Thyroid gland (tissue), 4 donors: ENCODE data around the gene PDE4DIP.
"Not testable (repeated sequence)": the region's sequence is repeated elsewhere in the genome, so short reads cannot be mapped to it uniquely, and the experiment has no call there.

Source experiments
- POLR2A ChIP-seq, 2 donors: fragments of 450-650 bp; IDR thresholded peaks; one replicate each; pipeline ENCODE4 v1.6.1; 2017; ENCODE audit warnings: antibody characterized with exemption in 2 of 2, mild to moderate bottlenecking in 2 of 2, moderate library complexity in 1 of 2
- TF ChIP-seq, protein P1 (sequence below), 6 experiments: fragments of 200-600 bp in 3 of 6; fragments of 450-650 bp in 3 of 6; sonication (generic) in 3 of 6; IDR thresholded peaks; one replicate each; pipeline ENCODE4 v1.5.1; 2016 to 2019; ENCODE audit warnings: antibody characterized with exemption in 6 of 6, mild to moderate bottlenecking in 2 of 6, inconsistent platforms in 1 of 6, moderate library complexity in 1 of 6

DNA sequence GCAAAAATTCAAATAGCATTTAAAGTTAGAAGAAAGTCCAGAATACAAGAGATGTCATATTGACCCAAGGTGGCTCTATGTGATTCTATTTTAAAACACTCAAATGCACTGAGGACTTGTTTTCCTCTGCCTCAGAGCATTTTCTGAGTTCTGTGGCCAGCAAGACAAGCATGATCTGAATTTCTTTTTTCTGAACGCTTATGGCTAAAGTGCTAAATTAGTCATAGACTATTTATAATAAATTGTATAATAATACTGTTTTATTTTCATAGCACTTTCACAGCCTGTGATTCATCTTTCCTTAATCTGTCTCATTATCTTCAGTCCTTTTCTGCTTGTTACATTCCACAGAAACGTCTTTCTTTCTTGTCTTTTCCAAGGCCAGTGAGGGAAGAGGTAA is 7.5 kb downstream of the PDE4DIP start:
- TF ChIP-seq, protein P1, sequence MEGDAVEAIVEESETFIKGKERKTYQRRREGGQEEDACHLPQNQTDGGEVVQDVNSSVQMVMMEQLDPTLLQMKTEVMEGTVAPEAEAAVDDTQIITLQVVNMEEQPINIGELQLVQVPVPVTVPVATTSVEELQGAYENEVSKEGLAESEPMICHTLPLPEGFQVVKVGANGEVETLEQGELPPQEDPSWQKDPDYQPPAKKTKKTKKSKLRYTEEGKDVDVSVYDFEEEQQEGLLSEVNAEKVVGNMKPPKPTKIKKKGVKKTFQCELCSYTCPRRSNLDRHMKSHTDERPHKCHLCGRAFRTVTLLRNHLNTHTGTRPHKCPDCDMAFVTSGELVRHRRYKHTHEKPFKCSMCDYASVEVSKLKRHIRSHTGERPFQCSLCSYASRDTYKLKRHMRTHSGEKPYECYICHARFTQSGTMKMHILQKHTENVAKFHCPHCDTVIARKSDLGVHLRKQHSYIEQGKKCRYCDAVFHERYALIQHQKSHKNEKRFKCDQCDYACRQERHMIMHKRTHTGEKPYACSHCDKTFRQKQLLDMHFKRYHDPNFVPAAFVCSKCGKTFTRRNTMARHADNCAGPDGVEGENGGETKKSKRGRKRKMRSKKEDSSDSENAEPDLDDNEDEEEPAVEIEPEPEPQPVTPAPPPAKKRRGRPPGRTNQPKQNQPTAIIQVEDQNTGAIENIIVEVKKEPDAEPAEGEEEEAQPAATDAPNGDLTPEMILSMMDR (IDR thresholded peaks at IDR 0.05) = not testable (repeated sequence)
- TF ChIP-seq POLR2A (IDR thresholded peaks at IDR 0.05) = not testable (repeated sequence)
